GM12801 (cell line): ENCODE results near the gene MSGN1.

Experiments
- CTCF ChIP-seq: IDR thresholded peaks from one replicate; pipeline ENCODE4 v1.5.1; 2011; ENCODE audit warnings: control low read depth; ENCODE audit not compliant: insufficient read length; ENCODE audit errors: extremely low read depth

The MSGN1 gene

DNA sequence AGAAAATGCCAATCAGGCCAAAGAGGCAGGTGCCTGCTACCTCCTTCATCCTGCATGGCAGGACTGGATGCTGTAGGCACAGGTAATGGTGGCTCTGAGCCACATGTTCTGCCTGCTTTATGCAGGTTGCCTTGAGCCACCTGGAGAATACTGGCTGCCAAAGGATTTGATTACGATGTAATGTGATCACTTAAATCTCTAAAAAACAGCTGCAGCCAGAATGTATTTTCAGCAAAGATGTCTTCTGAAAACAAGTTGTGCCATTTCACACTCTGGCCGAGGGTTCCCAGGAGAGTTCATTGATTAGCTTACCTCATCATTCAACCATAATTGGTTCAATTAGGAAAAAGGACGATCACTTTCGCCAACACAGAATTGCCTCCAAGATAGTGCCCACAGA is 17.9 kb upstream of the MSGN1 start:
- no peak for TF ChIP-seq CTCF

- TF ChIP-seq CTCF, result no peak
Observed at GRCh38 chr2:17799301-17800120, 16.7 kb upstream of the MSGN1 start.

DNA sequence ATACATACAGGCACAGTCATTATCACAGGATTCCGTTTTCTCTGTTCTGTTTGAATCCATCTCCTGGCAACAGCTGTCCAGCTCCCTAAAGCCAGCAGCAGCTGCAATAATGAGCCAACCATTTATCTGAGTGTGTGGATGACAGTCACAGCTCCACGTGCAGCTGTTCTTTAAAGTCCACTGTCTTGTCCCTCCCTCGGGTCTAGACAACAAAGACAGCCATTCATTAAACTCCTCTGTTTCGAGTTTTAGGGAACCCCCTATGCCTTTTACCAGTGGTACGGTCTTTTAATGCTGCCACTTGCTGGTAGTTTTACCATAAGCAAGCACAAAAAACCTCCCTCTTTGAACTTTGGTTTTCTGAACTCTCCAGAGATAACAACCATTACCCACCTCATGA is 16.0 kb upstream of the MSGN1 start:
- no peak for TF ChIP-seq CTCF

GRCh38 chr2:17800693-17801458 is 15.4 kb upstream of the MSGN1 start:
- no peak for TF ChIP-seq CTCF

DNA sequence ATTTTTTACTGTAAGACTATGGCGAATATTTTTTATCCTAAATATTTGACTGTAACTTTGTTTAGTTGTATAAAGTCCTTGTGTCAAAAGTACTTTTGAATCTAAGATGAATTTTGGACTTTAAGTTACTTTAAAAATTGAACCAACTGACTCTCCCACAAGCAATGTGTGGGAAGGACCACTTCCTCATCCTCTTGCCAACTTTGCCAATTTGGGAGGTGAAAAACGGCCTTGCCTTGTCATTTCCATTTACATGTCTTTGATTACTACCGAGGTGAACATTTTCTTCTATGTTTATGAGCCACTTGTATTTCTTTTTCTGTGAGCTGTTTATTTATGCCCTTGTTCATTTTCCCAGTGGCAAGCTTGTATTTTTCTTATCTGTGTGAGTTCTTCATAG is 12.8 kb upstream of the MSGN1 start:
- no peak for TF ChIP-seq CTCF

GRCh38 chr2:17804358-17804757 is 11.9 kb upstream of the MSGN1 start:
- TF ChIP-seq CTCF, result no peak

GRCh38 chr2:17805166-17805565 is 11.1 kb upstream of the MSGN1 start:
- no peak for TF ChIP-seq CTCF
